HG03135 (cell line): Measurements from ENCODE around the gene C2CD4D.
A peak's percentile ranks its signal among the peaks of the same experiment; 100 is the strongest.

Experiments used
- ATAC-seq: cut with Tn5 transposase; IDR thresholded peaks from one replicate; pipeline ENCODE4 v1.9.1; 2021; ENCODE audit warnings: mild to moderate bottlenecking, moderate library complexity; ENCODE audit not compliant: unreplicated experiment

C2CD4D gene

GRCh38 chr1:151790940-151791651 lies 48.5 kb downstream of the C2CD4D start:
- no peak for ATAC-seq

GRCh38 chr1:151790071-151790939 lies 49.3 kb downstream of the C2CD4D start, which contains the start of gene TDRKH:
TDRKH (minus strand) TSS chr1:151790500; CDS start chr1:151783022, 7,478 bp downstream.
- peak; percentile 97 for ATAC-seq
